Activated CD4-positive, alpha-beta T cell treated with anti-CD3 and anti-CD28 coated beads for 1 hour (primary cell): ENCODE results near the gene DCBLD1.
A peak's percentile ranks its signal among the peaks of the same experiment; 100 is the strongest.
"Not testable (repeated sequence)": the region's sequence is repeated elsewhere in the genome, so short reads cannot be mapped to it uniquely, and the experiment has no call there.

Experiments used
- DNase-seq: peaks from one replicate; pipeline ENCODE4 v3.0.0-alpha.2; 2020

DCBLD1 gene

DNA sequence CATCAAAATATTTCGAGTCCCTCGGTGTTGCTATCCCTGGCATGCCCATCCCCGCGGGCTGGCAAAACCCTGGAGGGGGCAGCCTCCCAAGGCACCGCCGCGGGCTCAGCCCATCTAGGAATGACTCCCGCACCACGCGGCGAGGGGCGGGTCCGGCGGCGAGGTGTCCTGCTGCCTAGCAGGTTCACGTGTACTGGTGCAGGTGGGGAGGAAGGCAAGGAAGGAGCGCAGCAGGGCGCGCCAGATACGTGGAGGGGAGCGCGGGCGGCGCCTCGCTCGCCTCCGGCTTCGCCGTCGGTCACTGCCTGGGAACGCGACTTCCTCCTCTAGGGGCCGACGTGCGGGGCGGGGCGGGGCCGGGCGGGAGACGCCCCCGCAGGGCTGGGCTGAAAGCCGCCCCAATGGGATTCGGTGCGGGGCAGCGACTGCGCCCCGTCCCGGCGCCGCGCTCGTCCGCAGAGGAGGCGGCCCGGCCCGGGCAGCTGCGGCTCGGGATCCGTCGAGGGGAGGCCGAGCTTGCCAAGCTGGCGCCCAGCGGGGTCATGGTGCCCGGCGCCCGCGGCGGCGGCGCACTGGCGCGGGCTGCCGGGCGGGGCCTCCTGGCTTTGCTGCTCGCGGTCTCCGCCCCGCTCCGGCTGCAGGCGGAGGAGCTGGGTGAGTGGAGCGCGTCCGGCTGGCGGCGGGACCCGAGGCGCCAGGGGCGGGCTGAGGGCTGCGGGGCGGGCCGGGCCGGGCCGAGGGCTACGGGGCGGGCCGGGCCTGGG, at the start of gene DCBLD1:
TSS of gene DCBLD1 (plus strand) at position 435 of the 764 bp plus-strand sequence. CDS start at position 543, 108 bp downstream.
- peak; percentile 20 for DNase-seq

DNA sequence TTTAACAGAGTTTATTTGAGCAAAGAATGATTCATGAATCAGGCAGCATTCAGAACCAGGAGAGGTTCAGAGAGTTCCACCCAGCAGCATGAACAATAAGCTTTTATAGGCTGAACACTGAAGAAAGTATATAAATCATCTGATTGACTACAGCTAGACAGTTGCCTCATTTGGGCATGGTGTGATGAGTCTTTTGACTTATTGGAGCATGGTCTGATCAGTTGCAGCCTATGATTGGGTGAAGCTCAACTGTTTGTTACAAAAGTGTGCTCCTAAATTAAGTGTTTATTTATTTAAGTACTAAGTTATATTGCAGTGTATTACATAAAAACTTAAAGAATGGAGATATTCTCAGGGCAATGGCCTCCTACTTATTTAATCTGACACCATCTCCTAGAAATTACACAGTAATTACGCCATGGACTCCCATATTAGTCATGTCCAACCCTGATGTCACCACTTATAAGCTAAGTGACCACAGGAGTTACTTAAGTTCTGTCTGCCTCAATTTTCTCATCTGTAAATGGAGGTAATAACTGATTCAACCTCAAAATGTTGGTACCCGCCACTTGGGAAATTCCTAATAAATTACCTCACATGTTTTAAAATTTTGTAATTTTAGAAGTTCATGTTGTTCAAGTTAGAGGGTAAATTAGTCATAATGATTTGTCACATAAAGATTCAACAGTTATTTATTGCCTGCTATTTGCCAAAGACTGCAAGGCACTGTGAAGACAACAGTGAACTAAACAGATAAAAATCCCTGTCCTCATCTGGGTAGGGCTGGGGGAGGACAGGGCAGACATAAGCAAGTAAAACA, 41.6 kb upstream of the DCBLD1 start:
- DNase-seq, result no peak

DNA sequence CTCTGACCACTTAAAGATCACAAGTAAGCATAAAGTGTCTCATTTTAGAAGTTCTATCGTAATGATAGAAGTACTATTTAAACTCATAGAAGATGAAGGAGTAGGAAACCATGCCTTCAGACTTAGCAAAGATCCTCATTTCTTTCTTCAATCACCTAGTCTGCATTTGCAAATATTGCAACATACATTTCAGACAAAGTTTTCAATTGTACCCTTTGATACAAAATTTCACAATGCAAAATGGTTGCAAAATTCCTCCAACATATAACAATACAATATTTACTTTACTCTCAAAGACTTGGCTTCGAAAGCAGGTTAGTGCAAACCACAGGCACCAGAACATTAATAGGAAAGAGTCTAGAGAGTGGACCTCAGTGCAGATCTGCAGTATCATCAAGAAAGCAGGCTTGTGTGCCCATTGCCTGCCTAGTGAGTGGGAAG, 40.6 kb upstream of the DCBLD1 start:
- no peak for DNase-seq

DNA sequence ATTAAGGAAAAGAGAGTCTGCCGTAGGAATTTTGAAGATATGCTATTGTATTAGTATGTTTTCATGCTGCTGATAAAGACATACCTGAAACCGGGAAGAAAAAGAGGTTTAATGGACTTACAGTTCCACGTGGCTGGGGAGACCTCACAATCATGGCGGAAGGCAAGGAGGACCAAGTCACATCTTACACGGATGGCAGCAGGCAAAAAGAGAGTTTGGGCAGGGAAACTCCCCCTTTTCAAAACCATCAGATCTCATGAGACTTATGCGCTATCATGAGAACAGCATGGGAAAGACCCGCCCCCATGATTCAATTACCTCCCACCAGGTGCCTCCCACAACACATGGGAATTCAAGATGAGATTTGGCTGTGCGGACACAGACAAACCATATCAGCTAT, 40.2 kb upstream of the DCBLD1 start:
- DNase-seq, result not testable (repeated sequence)

DNA sequence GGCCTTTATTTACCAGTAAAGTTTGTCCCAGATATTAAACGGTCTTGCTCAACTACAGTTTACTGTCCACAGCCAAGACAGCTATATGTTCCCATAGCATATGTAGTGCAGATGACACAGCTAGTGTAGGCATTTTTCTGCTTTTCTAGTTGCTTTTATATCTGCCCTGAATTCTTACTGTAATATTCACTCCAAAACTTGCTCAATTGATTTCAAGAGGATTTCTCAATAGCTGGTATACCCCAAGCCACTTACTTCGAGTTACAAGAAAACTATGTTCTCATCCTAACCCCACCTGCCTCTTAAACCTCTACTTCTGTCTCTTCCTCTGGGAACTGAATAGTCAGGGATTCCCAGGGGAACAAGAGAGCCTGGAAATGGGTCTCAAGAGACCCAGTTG, 37.9 kb upstream of the DCBLD1 start:
- no peak for DNase-seq

DNA sequence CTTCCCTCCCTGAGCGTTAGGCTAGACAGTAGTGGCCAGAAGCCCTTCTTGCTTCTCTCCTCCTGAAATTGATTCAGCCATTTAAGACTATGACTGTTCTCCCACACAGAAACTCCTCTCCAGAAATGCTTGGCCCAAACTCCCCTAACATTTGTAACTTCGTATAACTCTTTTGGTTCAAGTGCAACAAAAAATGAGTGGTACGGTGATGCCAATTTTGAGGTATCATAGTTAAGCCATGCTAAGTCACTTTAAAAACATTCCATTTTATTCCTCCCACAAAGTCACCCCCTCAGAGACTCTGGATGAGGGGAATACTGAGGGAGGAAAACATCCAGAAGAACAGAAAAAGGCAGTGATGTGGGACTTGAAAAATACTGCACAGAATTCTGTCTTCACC, 35.6 kb upstream of the DCBLD1 start:
- DNase-seq, result no peak

DNA sequence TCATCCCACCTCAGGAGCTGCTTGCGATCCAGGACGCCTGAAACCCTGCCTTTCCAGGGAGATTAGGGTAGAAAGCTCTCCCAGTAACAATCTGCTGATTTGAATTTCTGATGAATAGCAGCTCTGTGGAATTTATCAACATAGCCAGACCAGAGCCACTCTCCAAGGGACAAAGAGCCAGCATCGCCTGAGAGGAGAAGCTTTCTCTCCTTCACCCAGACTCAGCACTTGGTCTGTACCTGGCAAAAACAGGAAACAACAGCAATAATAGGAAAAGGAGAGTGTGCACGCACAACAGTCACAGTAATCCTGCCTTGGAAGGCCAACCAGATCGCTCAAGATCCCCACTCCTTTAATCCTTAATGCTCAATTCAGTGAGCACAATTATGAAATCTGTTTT, 34.5 kb upstream of the DCBLD1 start:
- no peak for DNase-seq

DNA sequence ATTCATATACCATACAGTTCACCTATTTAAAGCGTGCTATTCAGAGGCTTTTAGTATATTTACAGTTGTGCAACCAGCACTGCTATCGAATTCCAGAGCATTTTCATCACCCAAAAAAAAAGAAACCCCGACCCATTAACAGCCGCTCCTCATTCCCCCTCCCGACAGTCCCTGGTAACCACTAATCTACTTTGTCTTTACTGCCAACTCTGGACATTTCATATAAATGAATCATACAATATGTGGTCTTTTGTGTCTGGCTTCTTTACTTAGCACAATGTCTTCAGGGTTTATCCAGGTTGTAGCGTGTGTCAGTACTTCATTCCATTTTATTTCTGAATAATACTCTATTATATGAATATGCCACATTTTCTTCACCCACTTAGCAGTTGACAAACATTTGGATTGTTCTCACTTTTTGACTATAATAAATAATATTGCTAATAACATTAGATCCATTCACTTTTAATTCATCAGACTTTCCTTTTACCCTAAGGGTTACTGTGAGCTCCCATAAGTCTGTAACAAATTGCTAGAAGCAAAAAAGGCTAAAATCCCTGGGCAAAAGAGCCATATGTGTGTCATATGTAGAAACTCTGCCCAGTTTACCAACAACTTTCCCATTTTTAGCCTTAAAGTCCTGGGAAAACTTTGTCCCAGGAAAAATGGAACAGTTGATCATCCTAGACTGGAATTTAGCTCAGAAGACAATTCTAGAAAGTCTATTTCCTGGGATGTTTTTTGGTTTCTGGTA, 33.6 kb upstream of the DCBLD1 start:
- no peak for DNase-seq

DNA sequence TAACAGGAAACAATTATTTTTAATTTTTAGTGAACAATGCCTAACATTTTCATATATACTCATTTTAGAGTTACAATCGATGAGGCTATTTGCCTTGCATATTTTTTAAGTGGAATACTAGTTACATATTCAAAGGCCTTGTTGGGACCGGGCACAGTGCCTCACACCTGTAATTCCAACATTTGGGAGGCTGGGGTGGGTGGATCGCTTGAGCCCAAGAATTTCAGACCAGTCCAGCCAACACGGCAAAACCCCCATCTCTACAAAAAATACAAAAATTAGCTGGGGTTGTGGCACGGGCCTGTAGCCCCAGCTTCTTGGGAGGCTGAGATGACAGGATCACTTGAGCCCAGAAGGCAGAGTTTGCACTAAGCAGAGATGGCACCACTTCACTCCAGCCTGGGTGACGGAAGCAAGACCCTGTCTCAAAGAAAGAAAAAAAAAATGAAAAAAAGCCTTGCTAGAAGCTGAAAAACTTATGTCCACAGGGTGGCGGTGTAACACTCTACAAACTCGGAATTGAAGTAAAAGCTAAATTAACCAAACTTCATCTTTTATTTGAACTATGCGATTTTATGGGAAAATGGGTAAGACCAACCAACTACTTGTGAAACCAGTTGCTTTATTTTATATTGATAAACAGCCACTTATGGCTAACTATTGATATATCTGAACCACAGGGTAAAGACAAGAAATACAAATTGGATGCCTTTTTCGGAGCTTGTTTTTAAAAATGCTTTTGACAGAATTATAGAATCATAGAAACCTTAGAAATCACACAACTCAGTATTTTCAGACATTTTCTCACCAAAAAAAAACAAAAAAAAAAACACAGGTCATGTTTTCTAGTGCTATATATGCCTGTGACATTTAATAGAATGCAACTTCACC, 32.7 kb upstream of the DCBLD1 start:
- peak; percentile 20 for DNase-seq

DNA sequence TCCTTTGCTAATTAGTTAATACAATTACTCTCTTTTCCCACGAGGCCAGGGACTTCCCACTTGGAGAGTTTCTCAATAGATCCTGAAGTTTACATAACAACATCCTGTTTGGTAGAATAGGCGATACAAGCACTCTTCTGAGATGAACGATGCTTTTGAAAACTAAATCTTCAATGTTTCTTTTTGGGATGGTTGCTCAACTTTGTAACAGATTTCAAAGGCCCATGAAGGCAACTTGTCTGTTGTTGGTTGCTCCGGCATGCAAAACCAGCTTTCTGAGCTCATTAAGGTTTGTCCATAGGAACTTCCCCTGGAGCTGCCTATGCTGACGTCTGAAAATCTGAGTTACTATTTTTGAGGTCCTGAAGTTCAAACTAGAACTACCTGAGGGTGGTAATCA, 30.8 kb upstream of the DCBLD1 start:
- DNase-seq, result no peak

DNA sequence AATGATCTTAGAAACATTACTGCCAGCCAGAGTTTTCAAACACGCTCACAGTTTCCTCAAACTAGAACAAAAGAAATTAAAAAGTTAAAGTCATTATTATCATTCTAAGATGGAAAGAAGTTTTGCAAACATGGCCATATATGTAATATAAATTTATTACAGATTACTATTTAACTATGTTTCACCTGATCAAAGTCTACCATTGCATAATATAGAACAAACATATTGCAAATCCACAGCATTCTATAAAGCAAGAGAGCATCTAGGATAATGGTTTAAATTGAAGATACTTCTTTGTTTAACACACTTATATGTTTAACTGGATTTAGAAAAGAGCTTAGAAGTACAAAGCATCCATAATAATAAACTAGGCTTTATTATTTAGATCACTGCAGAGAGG, 26.2 kb upstream of the DCBLD1 start:
- DNase-seq, result no peak

DNA sequence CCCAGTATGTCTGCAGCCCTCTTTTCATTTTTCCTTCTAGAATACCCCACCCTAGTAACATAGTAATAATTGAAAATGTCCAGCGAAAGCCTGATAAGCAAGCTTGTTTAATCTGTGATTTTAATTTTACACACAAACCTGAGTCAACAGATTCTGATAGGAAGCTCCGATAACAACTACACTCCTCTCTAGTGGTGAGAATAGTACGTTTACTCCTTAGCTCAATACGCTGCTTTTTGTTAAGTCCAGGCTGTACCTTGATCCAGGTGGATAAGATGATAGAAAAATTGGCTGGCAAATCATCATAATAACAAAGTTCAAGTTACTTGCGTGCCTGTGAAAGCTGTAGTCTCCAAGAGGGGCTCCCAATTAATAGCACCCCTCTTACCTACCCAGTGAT, 25.5 kb upstream of the DCBLD1 start:
- no peak for DNase-seq

DNA sequence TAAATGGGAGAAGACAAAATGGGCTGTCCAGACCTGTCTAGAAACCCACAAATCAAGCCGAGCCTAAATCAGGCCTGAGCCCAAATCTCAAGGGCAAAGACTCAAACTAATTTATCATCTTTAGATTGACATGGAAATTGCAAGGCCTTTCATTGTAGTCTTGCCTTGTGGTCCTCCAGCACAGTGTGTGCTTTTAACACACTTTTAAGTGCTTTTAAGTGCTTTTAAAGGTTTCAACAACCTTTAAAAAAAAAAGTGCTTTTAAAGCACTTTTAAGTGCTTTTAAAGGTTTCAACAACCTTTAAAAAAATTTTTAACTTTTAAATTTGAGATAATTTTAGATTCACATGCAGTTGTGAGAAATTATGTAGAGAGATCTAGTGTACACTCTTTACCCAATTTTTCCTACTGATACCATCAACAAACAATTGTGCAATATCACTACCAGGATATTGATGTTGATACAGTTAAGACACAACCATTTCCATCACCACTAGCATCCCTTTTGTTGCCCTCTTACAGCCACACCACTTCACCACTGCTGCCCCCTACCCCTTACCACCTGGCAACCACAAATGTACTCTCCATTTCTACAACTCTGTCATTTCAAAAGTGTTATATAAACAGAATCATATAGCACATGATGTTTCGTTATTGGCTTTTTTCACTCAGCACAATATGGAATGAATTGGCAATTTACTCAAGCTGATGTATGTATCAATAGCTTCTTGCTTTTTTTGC, 23.1 kb upstream of the DCBLD1 start:
- no peak for DNase-seq

DNA sequence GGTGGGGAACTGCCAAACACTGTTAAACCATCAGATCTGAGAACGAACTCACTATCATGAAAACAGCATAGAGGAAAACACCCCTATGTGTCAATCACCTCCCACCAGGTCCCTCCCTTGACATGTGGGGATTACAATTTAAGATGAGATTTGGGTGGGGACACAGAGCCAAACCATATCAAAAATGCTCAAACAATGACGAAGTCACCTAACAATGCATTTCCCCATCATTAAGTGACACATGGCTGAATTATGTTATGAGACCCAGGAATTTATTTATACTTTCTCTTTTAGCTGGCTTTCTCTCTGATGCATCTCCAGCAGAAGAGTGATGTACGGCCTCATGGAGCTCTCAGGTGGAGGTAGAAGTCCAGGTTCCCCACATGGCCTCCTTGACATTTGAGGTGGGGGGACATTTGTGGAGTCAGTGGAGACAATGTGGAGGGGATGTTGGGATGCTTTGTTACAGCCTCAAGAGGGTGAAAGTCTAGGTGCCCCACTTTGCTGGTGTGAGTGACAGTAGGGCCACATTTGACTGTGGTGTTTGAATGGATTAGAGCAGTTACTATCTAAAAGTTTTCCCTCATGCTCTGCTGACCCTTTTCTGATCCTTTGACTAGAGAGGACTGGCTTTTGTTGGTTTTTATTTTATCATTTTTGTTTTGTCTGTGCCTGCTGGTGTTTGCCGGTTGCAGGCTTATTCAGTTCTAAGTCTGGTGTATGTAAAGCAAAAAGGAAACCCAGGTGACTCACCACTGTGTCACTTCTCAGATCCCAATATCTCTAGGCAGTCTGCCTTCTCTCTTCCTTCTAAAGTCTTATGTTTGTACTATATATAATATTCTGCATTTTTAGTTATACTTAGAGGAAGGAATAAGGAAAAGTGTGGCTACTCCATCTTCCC, 18.5 kb upstream of the DCBLD1 start:
- DNase-seq, result no peak

DNA sequence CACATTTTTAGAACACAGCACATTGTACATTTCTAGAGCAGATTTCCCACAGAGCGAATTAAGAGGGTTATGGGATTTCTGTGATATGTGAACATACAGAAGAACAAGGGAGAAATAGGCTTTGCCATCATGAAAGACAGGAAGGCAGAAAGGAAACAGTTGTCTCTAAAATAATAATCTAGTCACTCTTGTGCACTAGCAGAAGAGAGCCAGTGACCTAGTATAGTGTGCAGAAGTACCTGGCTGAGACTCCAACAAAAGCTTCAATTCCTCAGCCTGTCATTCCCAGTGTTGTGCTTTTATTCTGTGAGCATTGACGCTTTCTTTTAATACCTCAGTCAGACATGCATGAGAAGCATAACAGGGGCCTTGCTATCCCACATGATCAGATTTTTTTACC, 17.8 kb upstream of the DCBLD1 start:
- DNase-seq, result no peak

DNA sequence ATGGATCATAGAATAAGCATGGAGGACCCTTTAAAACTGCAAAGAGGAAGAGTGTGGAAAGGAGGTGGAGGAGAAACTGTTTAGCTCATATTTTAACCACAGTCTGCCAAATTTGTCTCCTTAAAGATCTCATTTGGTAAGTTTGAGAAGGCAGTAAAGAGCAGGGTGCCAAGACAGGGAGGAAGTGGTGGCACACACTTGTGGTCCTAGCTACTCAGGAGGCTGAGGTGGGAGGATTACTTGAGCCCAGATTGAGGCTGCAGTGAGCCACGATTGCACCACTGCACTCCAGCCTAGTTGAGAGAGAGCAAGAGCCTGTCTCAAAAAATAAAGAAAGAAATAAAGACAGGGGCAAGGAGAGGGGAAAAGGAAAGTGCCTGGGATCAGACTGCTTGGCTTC, 16.8 kb upstream of the DCBLD1 start:
- DNase-seq, result no peak

DNA sequence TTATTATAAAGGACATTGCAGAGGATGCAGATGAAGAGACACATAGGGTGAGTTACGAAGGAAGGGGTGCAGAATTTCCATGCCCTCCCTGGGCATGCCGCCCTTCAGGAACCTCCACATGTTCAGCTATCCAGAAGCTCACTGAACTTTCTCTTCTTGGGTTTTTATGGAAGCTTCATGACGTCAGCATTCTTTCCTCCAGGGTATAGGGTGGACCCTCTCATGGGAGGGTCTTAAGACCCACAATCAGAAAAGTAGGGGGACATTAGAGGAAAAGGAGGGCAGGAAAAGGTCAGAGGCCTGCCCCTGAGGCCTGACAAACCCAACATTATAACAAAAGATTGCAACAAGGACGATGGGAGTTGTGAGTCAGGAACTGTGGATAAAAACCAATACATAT, 14.6 kb upstream of the DCBLD1 start:
- DNase-seq, result no peak

DNA sequence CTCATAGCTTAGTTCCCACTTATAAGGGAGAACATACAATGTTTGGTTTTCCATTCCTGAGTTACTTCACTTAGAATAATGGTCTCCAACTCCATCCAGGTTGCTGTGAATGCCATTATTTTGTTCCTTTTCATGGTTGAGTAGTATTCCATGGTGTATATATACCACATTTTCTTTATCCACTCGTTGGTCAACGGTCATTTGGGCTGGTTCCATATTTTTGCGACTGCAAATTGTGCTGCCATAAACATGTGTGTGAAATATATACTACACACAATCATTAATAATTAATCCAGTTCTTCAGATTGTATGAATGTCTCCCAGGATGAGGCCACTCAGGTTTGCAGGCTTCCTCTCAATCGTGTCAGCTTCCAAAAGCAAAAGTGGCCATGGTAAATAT, 13.9 kb upstream of the DCBLD1 start:
- DNase-seq, result not testable (repeated sequence)

DNA sequence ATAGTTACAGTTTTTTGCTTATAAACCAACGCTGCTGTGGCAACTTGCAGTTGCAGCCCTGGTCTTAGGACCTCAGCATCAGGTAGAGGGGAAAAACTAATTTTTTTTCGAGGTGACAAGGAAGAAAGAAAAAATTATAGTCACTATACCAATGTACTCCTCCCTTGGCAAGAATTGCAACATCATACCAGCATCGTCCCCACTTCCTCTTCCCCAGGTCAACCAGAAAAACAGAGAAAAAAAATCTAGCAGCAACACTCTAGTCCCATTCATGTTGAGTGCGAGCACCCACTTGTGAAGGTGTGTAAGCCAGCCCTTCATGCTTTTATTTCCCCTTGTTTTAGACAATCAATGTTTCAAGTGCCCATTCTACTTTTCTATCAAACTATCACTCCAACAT, 13.1 kb upstream of the DCBLD1 start:
- DNase-seq, result no peak

DNA sequence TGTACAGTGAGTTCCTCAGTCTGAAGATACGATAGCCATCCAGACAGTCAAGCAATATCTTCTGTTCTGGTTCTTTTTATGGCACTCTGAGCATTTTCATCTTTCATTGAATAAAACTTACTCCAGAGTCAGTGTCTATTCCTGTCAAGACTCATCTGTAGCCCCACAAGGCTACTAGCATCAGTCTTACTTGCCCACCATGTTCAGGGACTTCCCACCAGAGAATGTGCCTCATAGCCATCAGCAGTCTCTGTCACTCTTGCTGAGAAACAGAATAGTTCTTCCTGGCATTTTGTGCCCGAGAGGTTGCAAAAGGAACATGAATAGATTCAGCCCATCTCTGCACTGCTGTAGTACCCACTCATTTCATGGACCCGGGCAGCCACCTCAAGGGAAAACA, 12.7 kb upstream of the DCBLD1 start:
- DNase-seq, result no peak

DNA sequence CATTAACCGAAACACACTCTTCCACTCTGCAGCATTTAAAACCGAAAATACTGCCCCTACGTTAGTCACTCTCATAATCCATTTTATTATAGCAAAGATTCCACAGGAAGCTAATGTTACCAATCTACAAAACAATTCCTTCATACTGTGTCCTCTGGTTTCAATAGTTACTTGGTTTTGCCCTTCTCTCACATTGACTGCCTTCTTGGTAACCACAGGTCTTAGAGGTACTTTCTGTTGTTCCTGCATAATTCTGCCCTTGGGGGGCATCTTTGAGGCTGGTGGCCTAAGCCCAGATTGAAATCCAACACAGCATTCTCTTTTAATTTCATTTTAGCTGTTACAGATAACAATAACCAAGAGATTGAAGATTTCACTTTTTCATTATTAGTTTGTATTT, 9.8 kb upstream of the DCBLD1 start:
- no peak for DNase-seq
